Esophagus muscularis mucosa (tissue), 3 donors: ENCODE data around the gene CCDC54.

Source experiments
- CTCF ChIP-seq, 3 experiments: fragments of 200-600 bp in 2 of 3; fragments of 450-650 bp in 1 of 3; sonication (generic) in 2 of 3; IDR thresholded peaks; one replicate each; pipeline ENCODE4 v1.5.1; 2017 to 2019; ENCODE audit warnings: antibody characterized with exemption in 3 of 3, mild to moderate bottlenecking in 2 of 3, moderate library complexity in 1 of 3
- POLR2A ChIP-seq: fragments of 450-650 bp; IDR thresholded peaks from one replicate; pipeline ENCODE4 v1.6.1; 2017; ENCODE audit warnings: antibody characterized with exemption, moderate library complexity, mild to moderate bottlenecking, low read depth
- POLR2AphosphoS5 ChIP-seq, 2 donors: sonication (generic); formaldehyde crosslinking; IDR thresholded peaks; one replicate each; pipeline ENCODE4 v1.6.1; 2017; ENCODE audit warnings: antibody characterized with exemption in 2 of 2

- TF ChIP-seq CTCF (IDR thresholded peaks at IDR 0.05): no peak
- TF ChIP-seq POLR2A: no peak
- TF ChIP-seq POLR2AphosphoS5 (IDR thresholded peaks at IDR 0.05): no peak
These were observed 20.5 kb upstream of the CCDC54 start for GRCh38 chr3:107356706-107357105.
